ENCODE measurements around the gene PPFIA1.

PPFIA1 gene

GRCh38 chr11:70429724-70430521 lies 159.4 kb downstream of the PPFIA1 start:
- Histone ChIP-seq H3K36me3 (ENCODE audit: insufficient read depth, low read length) (peaks cover 76% of the 10 kb centered on the region), H2AFZ (ENCODE audit: low read depth, low read length) (no peak overlapping the region), H3K27me3 (ENCODE audit: insufficient read depth, low read length) (no peaks in the 10 kb centered on the region), H3K9me3 (ENCODE audit: low read length) (no peaks in the 10 kb centered on the region), H3K4me3 (ENCODE audit: low read length) (no peak overlapping the region), H3K4me1 (ENCODE audit: insufficient read depth, low read length) (no peaks in the 10 kb centered on the region)

- no peaks in the 10 kb centered on the region for H3K9me3 ChIP-seq (ENCODE audit: low read length)
- no peak overlapping the region for H2AFZ ChIP-seq (ENCODE audit: low read depth, low read length)
- no peak overlapping the region for H3K4me3 ChIP-seq (ENCODE audit: low read length)
- peaks cover 75% of the 10 kb centered on the region for H3K36me3 ChIP-seq (ENCODE audit: insufficient read depth, low read length)
- no peaks in the 10 kb centered on the region for H3K27me3 ChIP-seq (ENCODE audit: insufficient read depth, low read length)
- H3K4me1 ChIP-seq (ENCODE audit: insufficient read depth, low read length) = no peaks in the 10 kb centered on the region
Measured at GRCh38 chr11:70430671-70431574, 160.4 kb downstream of the PPFIA1 start.

- no peaks in the 10 kb centered on the region for H3K9me3 ChIP-seq (ENCODE audit: low read length)
Measured at GRCh38 chr11:70431611-70432010, 161.1 kb downstream of the PPFIA1 start.

GRCh38 chr11:70432065-70432464 lies 161.6 kb downstream of the PPFIA1 start:
- Histone ChIP-seq H3K4me1 (ENCODE audit: insufficient read depth, low read length) (no peaks in the 10 kb centered on the region), H3K9me3 (ENCODE audit: low read length) (no peaks in the 10 kb centered on the region), H3K27me3 (ENCODE audit: insufficient read depth, low read length) (no peaks in the 10 kb centered on the region), H2AFZ (ENCODE audit: low read depth, low read length) (no peak overlapping the region), H3K4me3 (ENCODE audit: low read length) (no peak overlapping the region), H3K36me3 (ENCODE audit: insufficient read depth, low read length) (peaks cover 86% of the 10 kb centered on the region)

More at GRCh38 chr11:70431611-70432010, 161.1 kb downstream of the PPFIA1 start:
- peaks cover 82% of the 10 kb centered on the region for H3K36me3 ChIP-seq (ENCODE audit: insufficient read depth, low read length)
- H3K27me3 ChIP-seq (ENCODE audit: insufficient read depth, low read length) = no peaks in the 10 kb centered on the region
- H3K4me3 ChIP-seq (ENCODE audit: low read length) = no peak overlapping the region
- no peaks in the 10 kb centered on the region for H3K4me1 ChIP-seq (ENCODE audit: insufficient read depth, low read length)
- no peak overlapping the region for H2AFZ ChIP-seq (ENCODE audit: low read depth, low read length)

- H3K36me3 ChIP-seq (ENCODE audit: insufficient read depth, low read length) = peaks cover 87% of the 10 kb centered on the region
- no peak overlapping the region for H3K4me3 ChIP-seq (ENCODE audit: low read length)
- H3K4me1 ChIP-seq (ENCODE audit: insufficient read depth, low read length) = no peaks in the 10 kb centered on the region
- H2AFZ ChIP-seq (ENCODE audit: low read depth, low read length) = no peak overlapping the region
- no peaks in the 10 kb centered on the region for H3K27me3 ChIP-seq (ENCODE audit: insufficient read depth, low read length)
- no peaks in the 10 kb centered on the region for H3K9me3 ChIP-seq (ENCODE audit: low read length)
Measured at GRCh38 chr11:70432580-70432979, 162.1 kb downstream of the PPFIA1 start.

- Histone ChIP-seq H3K4me3 (ENCODE audit: low read length) (no peak overlapping the region), H3K36me3 (ENCODE audit: insufficient read depth, low read length) (peaks cover 88% of the 10 kb centered on the region), H3K9me3 (ENCODE audit: low read length) (no peaks in the 10 kb centered on the region)
Measured at GRCh38 chr11:70433038-70433437, 162.5 kb downstream of the PPFIA1 start.

GRCh38 chr11:70433526-70433925 lies 163.0 kb downstream of the PPFIA1 start:
- H3K4me3 ChIP-seq (ENCODE audit: low read length) = no peak overlapping the region
- H3K9me3 ChIP-seq (ENCODE audit: low read length) = no peaks in the 10 kb centered on the region
- H3K36me3 ChIP-seq (ENCODE audit: insufficient read depth, low read length) = peaks cover 88% of the 10 kb centered on the region
- no peaks in the 10 kb centered on the region for H3K4me1 ChIP-seq (ENCODE audit: insufficient read depth, low read length)
- H3K27me3 ChIP-seq (ENCODE audit: insufficient read depth, low read length) = no peaks in the 10 kb centered on the region
- no peak overlapping the region for H2AFZ ChIP-seq (ENCODE audit: low read depth, low read length)

More at GRCh38 chr11:70433038-70433437, 162.5 kb downstream of the PPFIA1 start:
- Histone ChIP-seq H2AFZ (ENCODE audit: low read depth, low read length) (no peak overlapping the region), H3K27me3 (ENCODE audit: insufficient read depth, low read length) (no peaks in the 10 kb centered on the region), H3K4me1 (ENCODE audit: insufficient read depth, low read length) (no peaks in the 10 kb centered on the region)

All from neuron (in vitro differentiated cells).